Breast epithelium (tissue), 4 donors: ENCODE measurements around the gene INTS3. TPM values are rescaled to one million over a fixed set of nuclear protein-coding genes. Genes with fewer than 3 reads are reported as not detected.

Experiments
- DNase-seq, 2 donors: peaks; one replicate each; pipeline ENCODE4 v3.0.0-alpha.2; 2019; ENCODE audit warnings: low spot score in 2 of 2
- H3K27ac ChIP-seq, 2 donors: fragments of 200-600 bp; sonication (generic) in 1 of 2; one replicate each; pipeline ENCODE4 v1.5.1; 2016 to 2019; ENCODE audit warnings: mild to moderate bottlenecking in 1 of 2
- H3K27me3 ChIP-seq, 2 donors: fragments of 200-600 bp; sonication (generic) in 1 of 2; one replicate each; pipeline versions ENCODE4 v1.5.1 to v1.6.0; 2017 to 2019; ENCODE audit warnings: control low read depth in 1 of 2, mild to moderate bottlenecking in 1 of 2
- H3K36me3 ChIP-seq: fragments of 200-600 bp; one replicate; pipeline ENCODE4 v1.5.1; 2019
- H3K4me1 ChIP-seq, 2 donors: fragments of 200-600 bp; sonication (generic); one replicate each; pipeline ENCODE4 v1.5.1; 2016 to 2019; ENCODE audit warnings: control low read depth in 1 of 2
- H3K4me3 ChIP-seq, 3 donors: fragments of 200-600 bp; sonication (generic); 1 replicate in 2 of 3; 2 replicates in 1 of 3; pipeline ENCODE4 v1.5.1; 2016 to 2019; ENCODE audit warnings: mild to moderate bottlenecking in 3 of 3, moderate library complexity in 2 of 3
- H3K9me3 ChIP-seq, 2 donors: fragments of 200-600 bp; sonication (generic) in 1 of 2; one replicate each; pipeline ENCODE4 v1.5.1; 2016 to 2019; ENCODE audit warnings: control low read depth in 1 of 2
- CTCF ChIP-seq, 3 donors: fragments of 450-650 bp; IDR thresholded peaks; one replicate each; pipeline ENCODE4 v1.5.1; 2016 to 2017; ENCODE audit warnings: antibody characterized with exemption in 3 of 3, mild to moderate bottlenecking in 3 of 3, moderate library complexity in 3 of 3
- POLR2A ChIP-seq: fragments of 450-650 bp; IDR thresholded peaks from one replicate; pipeline ENCODE4 v1.6.1; 2016; ENCODE audit warnings: antibody characterized with exemption, mild to moderate bottlenecking, moderate library complexity
- POLR2AphosphoS5 ChIP-seq, 3 donors: sonication (generic); formaldehyde crosslinking; IDR thresholded peaks; one replicate each; pipeline ENCODE4 v1.6.1; 2017; ENCODE audit warnings: antibody characterized with exemption in 3 of 3
- intact Hi-C: fragments of 100-400 bp; cut with DNase I; formaldehyde crosslinking; loops from one replicate; pipeline ENCODE4 v1.15.1; 2023; ENCODE audit warnings: low total_unique reads
- total RNA-seq, 3 donors: library from RNA; depleted of rRNA; stranded (reverse); fragments of >200 nt; gene quantifications; one replicate each; pipeline ENCODE4 v1.1.0, GENCODE V29; 2016

The INTS3 gene
- total RNA-seq, 3 donors from 2014 or later: 46.5 to 53.4 (median 51.7) TPM

DNA sequence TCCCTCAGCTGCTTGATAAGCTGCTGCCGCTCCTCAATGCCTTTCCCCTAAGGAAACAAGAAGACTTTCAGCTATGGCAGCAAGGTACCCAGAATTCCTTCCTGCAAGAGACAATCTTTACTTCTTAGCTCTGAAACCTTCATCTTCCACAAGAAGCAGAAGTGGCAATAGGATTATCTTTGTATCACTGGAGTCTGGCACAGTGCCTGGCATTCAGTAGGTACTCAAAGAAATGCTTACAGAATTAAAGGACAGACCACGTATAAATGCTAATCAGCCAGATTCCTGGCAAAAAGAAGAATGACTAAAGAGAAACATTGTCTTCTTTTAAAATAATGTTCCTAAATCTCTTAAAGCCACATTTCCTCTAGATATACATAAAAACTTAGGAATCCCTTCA is 91.0 kb downstream of the INTS3 start:
- no peak for DNase-seq
- Histone ChIP-seq H3K27me3 (no peaks in the 10 kb centered on the region), H3K27ac (no peak overlapping the region), H3K4me3 (no peak overlapping the region), H3K9me3 (no peaks in the 10 kb centered on the region), H3K36me3 (peaks cover 8% of the 10 kb centered on the region), H3K4me1 (no peaks in the 10 kb centered on the region)
- TF ChIP-seq POLR2A: no peak
- TF ChIP-seq POLR2AphosphoS5 (IDR thresholded peaks at IDR 0.05): no peak
- TF ChIP-seq CTCF (IDR thresholded peaks at IDR 0.05): no peak
- intact Hi-C loops: no loop called here

Other genes with a start within 250 kb of the INTS3 start
- 100 to 1,000 TPM; 351 to 861 (median 423) TPM for gene S100A6, start 192.1 kb upstream of the INTS3 start, total RNA-seq
- gene S100A5, start 187.1 kb upstream of the INTS3 start, total RNA-seq: not detected
- 1,000 to 10,000 TPM in 1 of 3 donors, 100 to 1,000 TPM in 2; 177 to 1,015 (median 198) TPM for gene S100A4, start 182.2 kb upstream of the INTS3 start, total RNA-seq
- gene S100A3, start 178.8 kb upstream of the INTS3 start, total RNA-seq: 1 to 10 TPM in 2 of 3 donors, under 1 TPM in 1; 0.44 to 2.6 (median 2.2) TPM
- 1 to 10 TPM in 1 of 3 donors, under 1 TPM in 1, not detected in 1; 0.33 to 5.4 TPM for gene S100A2, start 162.2 kb upstream of the INTS3 start, total RNA-seq
- gene S100A16, start 114.9 kb upstream of the INTS3 start, total RNA-seq: 100 to 1,000 TPM in 2 of 3 donors, 10 to 100 TPM in 1; 52.0 to 154 (median 102) TPM
- 10 to 100 TPM in 2 of 3 donors, not detected in 1; 70.1 to 99.2 TPM for gene S100A14, start 111.7 kb upstream of the INTS3 start, total RNA-seq
- 100 to 1,000 TPM; 163 to 221 (median 198) TPM for gene S100A13, start 100.5 kb upstream of the INTS3 start, total RNA-seq
- gene S100A1, start 99.6 kb upstream of the INTS3 start, total RNA-seq: 10 to 100 TPM in 2 of 3 donors, 1 to 10 TPM in 1; 6.1 to 40.0 (median 28.5) TPM
- 100 to 1,000 TPM in 1 of 3 donors, 10 to 100 TPM in 2; 37.1 to 112 (median 71.8) TPM for gene CHTOP, start 94.0 kb upstream of the INTS3 start, total RNA-seq
- gene SNAPIN, start 69.3 kb upstream of the INTS3 start, total RNA-seq: 10 to 100 TPM; 43.3 to 70.7 (median 54.2) TPM
- 100 to 1,000 TPM in 2 of 3 donors, 10 to 100 TPM in 1; 92.2 to 169 (median 147) TPM for gene ILF2, start 57.1 kb upstream of the INTS3 start, total RNA-seq
- 100 to 1,000 TPM in 1 of 3 donors, 10 to 100 TPM in 2; 19.9 to 134 (median 46.5) TPM for gene NPR1, start 49.4 kb upstream of the INTS3 start, total RNA-seq
- gene SLC27A3, start 47.4 kb downstream of the INTS3 start, total RNA-seq: 10 to 100 TPM; 23.0 to 36.2 (median 31.5) TPM
- gene GATAD2B, start 194.9 kb downstream of the INTS3 start, total RNA-seq: 10 to 100 TPM; 18.7 to 21.2 (median 20.0) TPM
- 10 to 100 TPM; 33.4 to 34.1 (median 33.8) TPM for gene DENND4B, start 218.7 kb downstream of the INTS3 start, total RNA-seq
- 10 to 100 TPM; 16.2 to 19.7 (median 19.0) TPM for gene CRTC2, start 230.6 kb downstream of the INTS3 start, total RNA-seq
- 100 to 1,000 TPM; 102 to 119 (median 111) TPM for gene SLC39A1, start 235.5 kb downstream of the INTS3 start, total RNA-seq
- 10 to 100 TPM; 10.6 to 80.5 (median 65.2) TPM for gene CREB3L4, start 239.9 kb downstream of the INTS3 start, total RNA-seq
- 100 to 1,000 TPM; 237 to 315 (median 268) TPM for gene JTB, start 249.6 kb downstream of the INTS3 start, total RNA-seq